HepG2 (cell line): Measurements from ENCODE around the gene HOXA5. TPM values are rescaled to one million over a fixed set of nuclear protein-coding genes. Genes with fewer than 3 reads are reported as not detected.

Experiments
- CCAR2 ChIP-seq: fragments of 200-400 bp; formaldehyde crosslinking; optimal IDR thresholded peaks from 2 replicates; pipeline ENCODE3; 2018; ENCODE audit warnings: low read depth, mild to moderate bottlenecking, low read length, moderate library complexity
- CHD2 ChIP-seq: IDR thresholded peaks from 2 replicates; pipeline ENCODE4 v1.6.1; 2011; ENCODE audit warnings: low read depth, low read length, improper control_type of control experiment
- CTCF ChIP-seq: sonication (generic); formaldehyde crosslinking; IDR thresholded peaks from 2 replicates; pipeline ENCODE4 v1.5.0; 2020; ENCODE audit warnings: mild to moderate bottlenecking, missing genetic modification reagents, moderate library complexity
- EZH2 ChIP-seq: conservative IDR thresholded peaks from 2 replicates; pipeline ENCODE4 v1.6.1; 2012; ENCODE audit warnings: mild to moderate bottlenecking, low read depth, low read length, moderate library complexity
- FOXC1 ChIP-seq: sonication (generic); formaldehyde crosslinking; IDR thresholded peaks from 2 replicates; pipeline ENCODE4 v1.8.0; 2022; ENCODE audit warnings: mild to moderate bottlenecking, missing genetic modification reagents, borderline replicate concordance
- GRHL1 ChIP-seq: sonication (generic); formaldehyde crosslinking; conservative IDR thresholded peaks from 2 replicates; pipeline ENCODE4 v1.8.0; 2022; ENCODE audit warnings: missing genetic modification reagents
- GZF1 ChIP-seq: sonication (generic); formaldehyde crosslinking; IDR thresholded peaks from 2 replicates; pipeline ENCODE4 v1.5.1; 2020; ENCODE audit warnings: mild to moderate bottlenecking, missing genetic modification reagents
- HNF4G ChIP-seq, 2 experiments: sonication (generic) in 1 of 2; formaldehyde crosslinking in 1 of 2; IDR thresholded peaks; 2 replicates each; pipeline versions ENCODE4 v1.4.0 to v1.6.1; 2011 to 2020; ENCODE audit warnings: borderline replicate concordance in 2 of 2, low read depth in 2 of 2, mild to moderate bottlenecking in 2 of 2, low read length in 1 of 2, missing genetic modification reagents in 1 of 2, moderate library complexity in 1 of 2
- HNRNPL ChIP-seq: fragments of 200-400 bp; formaldehyde crosslinking; IDR thresholded peaks from 2 replicates; pipeline ENCODE4 v1.6.1; 2017; ENCODE audit warnings: mild to moderate bottlenecking, low read depth, low read length
- PBX3 ChIP-seq: sonication (generic); formaldehyde crosslinking; IDR thresholded peaks from 2 replicates; pipeline ENCODE4 v1.8.1; 2023; ENCODE audit warnings: missing genetic modification reagents, inconsistent platforms, borderline replicate concordance
- PHF8 ChIP-seq: sonication (generic); formaldehyde crosslinking; IDR thresholded peaks from 2 replicates; pipeline ENCODE4 v1.5.0; 2020; ENCODE audit warnings: missing genetic modification reagents
- POLR2AphosphoS2 ChIP-seq: IDR thresholded peaks from 2 replicates; pipeline ENCODE4 v1.6.1; 2011; ENCODE audit warnings: low read depth, low read length, improper control_type of control experiment
- POLR2G ChIP-seq: fragments of 200-400 bp; formaldehyde crosslinking; IDR thresholded peaks from 2 replicates; pipeline ENCODE4 v1.6.1; 2018; ENCODE audit warnings: mild to moderate bottlenecking, low read depth, low read length, moderate library complexity
- PPARG ChIP-seq: conservative IDR thresholded peaks from 2 replicates; pipeline ENCODE4 v1.6.1; 2016; ENCODE audit warnings: missing biosample characterization, missing genetic modification reagents
- ZBTB49 ChIP-seq: sonication (generic); formaldehyde crosslinking; IDR thresholded peaks from 2 replicates; pipeline ENCODE4 v1.4.0; 2020; ENCODE audit warnings: missing genetic modification reagents, borderline replicate concordance
- ZNF136 ChIP-seq: sonication (generic); formaldehyde crosslinking; IDR thresholded peaks from 2 replicates; pipeline ENCODE4 v1.8.1; 2022; ENCODE audit warnings: low read depth, mild to moderate bottlenecking, moderate library complexity, missing genetic modification reagents
- ZNF264 ChIP-seq: sonication (generic); formaldehyde crosslinking; IDR thresholded peaks from 2 replicates; pipeline ENCODE4 v1.4.0; 2020; ENCODE audit warnings: missing genetic modification reagents
- ZNF468 ChIP-seq: sonication (generic); formaldehyde crosslinking; IDR thresholded peaks from 2 replicates; pipeline ENCODE4 v1.8.0; 2022; ENCODE audit warnings: mild to moderate bottlenecking, moderate library complexity, missing genetic modification reagents
- ZNF75D ChIP-seq: sonication (generic); formaldehyde crosslinking; IDR thresholded peaks from 2 replicates; pipeline ENCODE4 v1.8.1; 2023; ENCODE audit warnings: missing genetic modification reagents, mild to moderate bottlenecking, borderline replicate concordance
- polyA plus RNA-seq, 8 experiments: library from polyadenylated mRNA; depleted of rRNA in 3 of 8; stranded (reverse) in 7 of 8; unstranded in 1 of 8; fragments of >200 nt; fragmentation: Illumina TruSeq in 4 of 8; extraction: Trizol in 4 of 8; gene quantifications; 2 replicates each; pipeline versions ENCODE4 v1.2.1 to v1.2.3, GENCODE V29; 2011 to 2016; ENCODE audit warnings: low read depth in 4 of 8, missing spikeins in 1 of 8, mixed read lengths in 1 of 8; ENCODE audit not compliant: insufficient read depth in 1 of 8
- total RNA-seq, 5 experiments: library from RNA; depleted of rRNA; stranded (reverse); fragments of >200 nt; fragmentation: Illumina TruSeq; extraction: Trizol; gene quantifications; 2 replicates each; pipeline ENCODE4 v1.2.3, GENCODE V29; 2016; ENCODE audit warnings: low read depth in 1 of 5

HOXA5 gene
- total and polyA plus RNA-seq, 2 of the 13 experiments (the other 11 are each of a cell fraction or from before 2014, with no cell fraction given): 3.2 to 3.6 TPM

- TF ChIP-seq CTCF: peak; percentile 31; the same call in 1 of the 2 replicates
- TF ChIP-seq GRHL1 (CRISPR knock-in tag): no peak
- no peak for TF ChIP-seq ZNF468
- no peak for TF ChIP-seq CHD2
- no peak for TF ChIP-seq PPARG (CRISPR knock-in tag)
- no peak for TF ChIP-seq CCAR2
- TF ChIP-seq EZH2: no peak
- TF ChIP-seq ZNF264 (CRISPR knock-in tag): no peak
- no peak for TF ChIP-seq ZBTB49 (CRISPR knock-in tag)
- TF ChIP-seq HNF4G (IDR thresholded peaks at IDR 0.05; ENCODE audit: borderline replicate concordance, low read depth, low read length): peak; percentile 16; the same call in 1 of the 2 replicates
- TF ChIP-seq HNF4G (CRISPR knock-in tag; IDR thresholded peaks at IDR 0.05; ENCODE audit: borderline replicate concordance, low read depth): no peak
- TF ChIP-seq GZF1: no peak
- peak; percentile 64 for TF ChIP-seq PHF8 (CRISPR knock-in tag)
- TF ChIP-seq FOXC1 (CRISPR knock-in tag): no peak
- no peak for TF ChIP-seq ZNF75D
- no peak for TF ChIP-seq ZNF136 (CRISPR knock-in tag)
- no peak for TF ChIP-seq HNRNPL
- TF ChIP-seq POLR2AphosphoS2: no peak
- TF ChIP-seq PBX3 (CRISPR knock-in tag): no peak
- TF ChIP-seq POLR2G: peak; percentile 55
These were observed 1.4 kb downstream of the HOXA5 start (continued) for GRCh38 chr7:27141923-27142579.
